NT2/D1 (cell line): ENCODE measurements around the gene ABCF3.

ENCODE experiments used
- DNase-seq: peaks from one replicate; pipeline ENCODE4 v3.0.0-alpha.2; 2011; ENCODE audit warnings: low read depth, low spot score
- H3K27me3 ChIP-seq: 2 replicates; pipeline ENCODE4 v1.6.0; 2011; ENCODE audit warnings: mild to moderate bottlenecking; ENCODE audit not compliant: insufficient read length, insufficient read depth
- H3K36me3 ChIP-seq: 2 replicates; pipeline ENCODE4 v1.6.1; 2011; ENCODE audit warnings: mild to moderate bottlenecking, low read length, mixed read lengths; ENCODE audit not compliant: insufficient read depth, insufficient read length
- H3K4me1 ChIP-seq: 2 replicates; pipeline ENCODE4 v1.5.1; 2011; ENCODE audit not compliant: insufficient read depth, insufficient read length
- H3K4me3 ChIP-seq: 2 replicates; pipeline ENCODE4 v1.5.1; 2011; ENCODE audit warnings: low read depth; ENCODE audit not compliant: insufficient read length
- H3K9ac ChIP-seq: 2 replicates; pipeline ENCODE4 v1.6.0; 2011; ENCODE audit warnings: low read depth; ENCODE audit not compliant: insufficient read length
- H3K9me3 ChIP-seq: 2 replicates; pipeline ENCODE4 v1.5.1; 2011; ENCODE audit warnings: mild to moderate bottlenecking, low read length; ENCODE audit not compliant: insufficient read depth
- SUZ12 ChIP-seq: IDR thresholded peaks from 2 replicates; pipeline ENCODE4 v1.6.1; 2011; ENCODE audit not compliant: insufficient read length, insufficient read depth; ENCODE audit errors: extremely low read depth
- YY1 ChIP-seq: IDR thresholded peaks from 2 replicates; pipeline ENCODE4 v1.6.1; 2011; ENCODE audit not compliant: insufficient read length, insufficient read depth
- ZNF274 ChIP-seq: IDR thresholded peaks from 2 replicates; pipeline ENCODE4 v1.6.1; 2011; ENCODE audit warnings: mild to moderate bottlenecking, low read depth, low read length

Gene ABCF3

GRCh38 chr3:184168363-184169120 lies 17.5 kb upstream of the ABCF3 start:
- no peak overlapping the region for H3K9ac ChIP-seq

GRCh38 chr3:184169896-184170875 lies 15.8 kb upstream of the ABCF3 start:
- DNase-seq = no peak
- Histone ChIP-seq H3K27me3 (no peaks in the 10 kb centered on the region), H3K4me3 (no peak overlapping the region), H3K9me3 (no peaks in the 10 kb centered on the region), H3K4me1 (peaks cover 13% of the 10 kb centered on the region), H3K9ac (peak overlapping the region; percentile 73), H3K36me3 (peaks cover 83% of the 10 kb centered on the region)
- no peak for TF ChIP-seq SUZ12
- TF ChIP-seq ZNF274 = no peak
- TF ChIP-seq YY1 = no peak

More at GRCh38 chr3:184168363-184169120, 17.5 kb upstream of the ABCF3 start:
- Histone ChIP-seq H3K4me1 (peaks cover 13% of the 10 kb centered on the region), H3K36me3 (peaks cover 94% of the 10 kb centered on the region), H3K9me3 (no peaks in the 10 kb centered on the region), H3K4me3 (no peak overlapping the region), H3K27me3 (no peaks in the 10 kb centered on the region)
- no peak for DNase-seq
- TF ChIP-seq ZNF274 (no peak), SUZ12 (no peak), YY1 (no peak)

- no peaks in the 10 kb centered on the region for H3K9me3 ChIP-seq
- TF ChIP-seq ZNF274 (no peak), SUZ12 (no peak), YY1 (no peak)
- no peak for DNase-seq
- H3K9ac ChIP-seq = peak overlapping the region; percentile 73
- peaks cover 13% of the 10 kb centered on the region for H3K4me1 ChIP-seq
- H3K36me3 ChIP-seq = peaks cover 76% of the 10 kb centered on the region
- H3K27me3 ChIP-seq = no peaks in the 10 kb centered on the region
- H3K4me3 ChIP-seq = no peak overlapping the region
Observed at GRCh38 chr3:184171562-184171961, 14.4 kb upstream of the ABCF3 start.

GRCh38 chr3:184172681-184173373 lies 13.2 kb upstream of the ABCF3 start:
- peaks cover 22% of the 10 kb centered on the region for H3K4me1 ChIP-seq
- H3K4me3 ChIP-seq = no peak overlapping the region
- no peak overlapping the region for H3K9ac ChIP-seq
- no peaks in the 10 kb centered on the region for H3K9me3 ChIP-seq
- peaks cover 75% of the 10 kb centered on the region for H3K36me3 ChIP-seq
- DNase-seq = no peak
- TF ChIP-seq YY1 (no peak), SUZ12 (no peak), ZNF274 (no peak)
- H3K27me3 ChIP-seq = no peaks in the 10 kb centered on the region

- Histone ChIP-seq H3K9me3 (no peaks in the 10 kb centered on the region), H3K4me1 (peaks cover 26% of the 10 kb centered on the region), H3K36me3 (peaks cover 75% of the 10 kb centered on the region), H3K4me3 (no peak overlapping the region), H3K9ac (no peak overlapping the region), H3K27me3 (no peaks in the 10 kb centered on the region)
- TF ChIP-seq SUZ12 = no peak
- no peak for TF ChIP-seq YY1
- no peak for DNase-seq
Observed at GRCh38 chr3:184173374-184173722, 12.7 kb upstream of the ABCF3 start.

GRCh38 chr3:184174284-184174645 lies 11.7 kb upstream of the ABCF3 start:
- no peak for TF ChIP-seq SUZ12
- no peak for TF ChIP-seq ZNF274
- no peak for TF ChIP-seq YY1
- no peaks in the 10 kb centered on the region for H3K9me3 ChIP-seq
- H3K36me3 ChIP-seq = peaks cover 75% of the 10 kb centered on the region
- peaks cover 26% of the 10 kb centered on the region for H3K4me1 ChIP-seq
- H3K9ac ChIP-seq = no peak overlapping the region
- H3K4me3 ChIP-seq = no peak overlapping the region
- no peak for DNase-seq
- no peaks in the 10 kb centered on the region for H3K27me3 ChIP-seq
